Measurements from ENCODE around the gene NYAP2.

DNA sequence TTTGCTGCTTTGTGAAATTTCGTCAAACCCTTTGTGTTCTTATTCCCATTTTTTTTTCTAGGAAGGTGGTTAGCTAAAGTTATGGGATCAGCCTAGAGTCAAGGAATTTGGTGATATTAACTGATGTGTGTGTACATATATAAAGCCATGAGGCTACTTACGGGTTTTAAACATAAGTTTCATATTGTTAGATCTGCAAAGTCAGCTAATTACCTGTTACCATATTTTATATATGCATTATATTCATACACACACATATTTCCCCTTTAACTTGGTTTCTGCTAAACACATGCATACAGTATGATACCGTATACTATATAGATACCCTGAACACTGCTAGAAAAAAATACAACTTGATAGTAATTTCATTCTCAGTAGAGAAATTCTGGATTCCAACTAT, 241.0 kb downstream of the NYAP2 start:
- TF ChIP-seq POLR2A (IDR thresholded peaks at IDR 0.05) (no peak), EP300 (IDR thresholded peaks at IDR 0.05) (no peak), CTCF (IDR thresholded peaks at IDR 0.05) (no peak)

All from gastroesophageal sphincter (tissue), 3 donors.